ENCODE measurements around the gene KLF3. TPM values are rescaled to one million over a fixed set of nuclear protein-coding genes. Genes with fewer than 3 reads are reported as not detected.
A peak's percentile ranks its signal among the peaks of the same experiment; 100 is the strongest.

Gene KLF3
- total RNA-seq, 2 experiments from 2014 or later, result 203 to 204 TPM

DNA sequence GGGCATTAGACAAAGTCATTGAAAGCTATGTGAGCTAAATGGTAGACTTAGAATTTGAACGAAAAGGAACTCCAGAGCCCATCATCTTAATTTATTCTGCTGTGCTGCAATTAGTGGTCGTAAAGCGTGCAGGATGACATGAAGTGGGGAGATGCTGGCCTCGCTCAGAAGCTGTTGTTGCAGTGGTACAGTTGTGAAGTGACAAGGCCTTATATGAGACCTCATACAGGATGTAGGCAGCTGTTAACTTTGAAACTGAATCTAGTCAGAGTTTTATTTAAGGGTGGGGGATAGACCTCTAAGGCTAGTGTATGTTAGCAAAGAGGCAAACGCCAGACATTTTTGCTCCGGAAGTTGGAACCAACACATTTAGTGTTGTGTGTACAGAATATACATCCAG lies 13.4 kb downstream of the KLF3 start:
- POLR2A ChIA-PET, result interaction anchor here (0.8 to 1.2 kb wide), 3 partner anchors 9 to 15 kb away, joined by 3 to 4 read pairs (median 3); no protein-coding TSS in a partner anchor
- no peak for ATAC-seq (ENCODE audit: poor library complexity)
- intact Hi-C loops (cut with DNase I, micrococcal nuclease), result no loop called here

DNA sequence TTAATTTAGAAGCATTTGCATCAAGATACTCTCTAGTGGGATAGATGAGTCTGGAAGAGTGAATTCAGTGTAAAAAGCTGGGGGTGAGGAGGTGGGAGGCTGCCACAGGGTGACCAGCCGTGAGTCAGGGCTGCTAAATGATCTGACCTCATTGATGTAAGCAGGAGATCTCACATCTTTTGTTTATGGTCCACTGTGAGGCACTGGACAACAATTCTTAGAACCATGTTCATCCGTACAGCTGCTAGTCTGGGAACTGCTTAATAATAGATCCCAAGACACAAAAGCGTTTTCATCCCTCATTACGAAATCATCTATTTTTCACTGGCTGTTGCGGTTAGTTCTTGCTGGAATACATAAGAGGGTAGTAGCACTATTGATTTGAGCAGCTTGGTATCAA lies 14.1 kb downstream of the KLF3 start:
- H3K27me3 ChIP-seq (ENCODE audit: control insufficient read depth in 1 of 2, insufficient read depth in 2 of 2, low read length in 2 of 2), result no peaks in the 10 kb centered on the region
- peaks cover 59% of the 10 kb centered on the region for H3K4me1 ChIP-seq (ENCODE audit: insufficient read depth, low read length)
- intact Hi-C loops (cut with DNase I, micrococcal nuclease), result loop anchor here in 1 of 2 experiments (2.0 kb wide), 1 partner anchor 51 kb away; no protein-coding TSS in a partner anchor
- peaks cover 86% of the 10 kb centered on the region for H3K4me1 Mint-ChIP-seq (ENCODE audit: low read depth)
- ATAC-seq (ENCODE audit: poor library complexity) (no peak), DNase-seq (no peak)
- H3K36me3 Mint-ChIP-seq (ENCODE audit: low read depth), result peaks cover 62% of the 10 kb centered on the region
- H3K27ac Mint-ChIP-seq, result peak overlapping the region; percentile 25
- H3K4me3 Mint-ChIP-seq, result no peak overlapping the region
- H3K27ac ChIP-seq (ENCODE audit: low read depth in 1 of 2, low read length in 2 of 2), result no peak overlapping the region
- H3K9me3 ChIP-seq (ENCODE audit: control insufficient read depth in 1 of 2, insufficient read depth in 1 of 2, low read length in 2 of 2), result no peaks in the 10 kb centered on the region
- TF ChIP-seq, protein P1, sequence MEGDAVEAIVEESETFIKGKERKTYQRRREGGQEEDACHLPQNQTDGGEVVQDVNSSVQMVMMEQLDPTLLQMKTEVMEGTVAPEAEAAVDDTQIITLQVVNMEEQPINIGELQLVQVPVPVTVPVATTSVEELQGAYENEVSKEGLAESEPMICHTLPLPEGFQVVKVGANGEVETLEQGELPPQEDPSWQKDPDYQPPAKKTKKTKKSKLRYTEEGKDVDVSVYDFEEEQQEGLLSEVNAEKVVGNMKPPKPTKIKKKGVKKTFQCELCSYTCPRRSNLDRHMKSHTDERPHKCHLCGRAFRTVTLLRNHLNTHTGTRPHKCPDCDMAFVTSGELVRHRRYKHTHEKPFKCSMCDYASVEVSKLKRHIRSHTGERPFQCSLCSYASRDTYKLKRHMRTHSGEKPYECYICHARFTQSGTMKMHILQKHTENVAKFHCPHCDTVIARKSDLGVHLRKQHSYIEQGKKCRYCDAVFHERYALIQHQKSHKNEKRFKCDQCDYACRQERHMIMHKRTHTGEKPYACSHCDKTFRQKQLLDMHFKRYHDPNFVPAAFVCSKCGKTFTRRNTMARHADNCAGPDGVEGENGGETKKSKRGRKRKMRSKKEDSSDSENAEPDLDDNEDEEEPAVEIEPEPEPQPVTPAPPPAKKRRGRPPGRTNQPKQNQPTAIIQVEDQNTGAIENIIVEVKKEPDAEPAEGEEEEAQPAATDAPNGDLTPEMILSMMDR (IDR thresholded peaks at IDR 0.05), result no peak
- peaks cover 44% of the 10 kb centered on the region for H3K36me3 ChIP-seq (ENCODE audit: insufficient read depth, low read length)
- POLR2A ChIA-PET, result interaction anchor here (1.0 to 1.2 kb wide), 2 partner anchors 10 to 11 kb away, joined by 3 to 4 read pairs; no protein-coding TSS in a partner anchor
- no peaks in the 10 kb centered on the region for H3K9me3 Mint-ChIP-seq
- no peak overlapping the region for H3K4me3 ChIP-seq (ENCODE audit: low read length)
- CTCF ChIA-PET, result interaction anchor here (1.2 to 4.8 kb wide), 2 partner anchors 9 to 358 kb away, joined by 3 to 36 read pairs; no protein-coding TSS in a partner anchor
- no peaks in the 10 kb centered on the region for H3K27me3 Mint-ChIP-seq

More for the DNA sequence above, 13.4 kb downstream of the KLF3 start:
- no peaks in the 10 kb centered on the region for H3K27me3 Mint-ChIP-seq
- Histone ChIP-seq H3K9me3 (ENCODE audit: control insufficient read depth in 1 of 2, insufficient read depth in 1 of 2, low read length in 2 of 2) (no peaks in the 10 kb centered on the region), H3K36me3 (ENCODE audit: insufficient read depth, low read length) (peaks cover 39% of the 10 kb centered on the region), H3K27me3 (ENCODE audit: control insufficient read depth in 1 of 2, insufficient read depth in 2 of 2, low read length in 2 of 2) (no peaks in the 10 kb centered on the region), H3K27ac (ENCODE audit: low read depth in 1 of 2, low read length in 2 of 2) (no peak overlapping the region), H3K4me1 (ENCODE audit: insufficient read depth, low read length) (peaks cover 66% of the 10 kb centered on the region), H3K4me3 (ENCODE audit: low read length) (no peak overlapping the region)
- peaks cover 56% of the 10 kb centered on the region for H3K36me3 Mint-ChIP-seq (ENCODE audit: low read depth)
- TF ChIP-seq, protein P1 (IDR thresholded peaks at IDR 0.05), result no peak
- peak overlapping the region; percentile 25 for H3K27ac Mint-ChIP-seq
- DNase-seq, result peak in 1 of 14 experiments; percentile 59
- peaks cover 86% of the 10 kb centered on the region for H3K4me1 Mint-ChIP-seq (ENCODE audit: low read depth)
- no peaks in the 10 kb centered on the region for H3K9me3 Mint-ChIP-seq
- peak overlapping the region; percentile 39 for H3K4me3 Mint-ChIP-seq
- CTCF ChIA-PET, result interaction anchor here (1.0 to 4.8 kb wide), 4 partner anchors 10 to 364 kb away, joined by 3 to 36 read pairs (median 6); no protein-coding TSS in a partner anchor

DNA sequence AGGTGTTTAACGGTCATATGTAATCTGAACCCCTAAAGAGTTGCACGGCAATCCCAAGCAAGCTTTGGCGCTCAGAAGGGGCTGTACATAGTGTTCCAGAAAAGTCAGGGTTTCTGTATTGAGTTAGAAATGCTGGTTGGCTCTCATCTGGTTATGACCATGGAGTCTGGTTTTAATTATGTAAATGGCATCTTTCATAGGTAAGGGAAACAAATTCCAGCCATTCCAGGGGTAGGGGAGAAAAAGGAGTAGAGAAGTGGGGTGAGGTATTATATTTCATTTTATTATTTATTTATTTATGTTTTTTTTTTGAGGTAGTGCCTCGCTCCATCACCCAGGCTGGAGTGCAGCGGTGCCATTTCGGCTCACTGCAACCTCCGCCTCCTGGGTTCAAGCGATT lies 15.9 kb downstream of the KLF3 start:
- intact Hi-C loops (cut with DNase I, micrococcal nuclease), result loop anchor here in 1 of 2 experiments (2.0 kb wide), 1 partner anchor 49 kb away; no protein-coding TSS in a partner anchor
- no peak overlapping the region for H3K4me3 Mint-ChIP-seq
- no peak overlapping the region for H3K4me3 ChIP-seq (ENCODE audit: low read length)
- ChIA-PET CTCF (no interaction called here), POLR2A (interaction anchor here (0.7 kb wide), 1 partner anchor 13 kb away, joined by 3 read pairs; no protein-coding TSS in a partner anchor)
- peaks cover 49% of the 10 kb centered on the region for H3K36me3 ChIP-seq (ENCODE audit: insufficient read depth, low read length)
- peak overlapping the region; percentile 25 for H3K27ac Mint-ChIP-seq
- peaks cover 80% of the 10 kb centered on the region for H3K36me3 Mint-ChIP-seq (ENCODE audit: low read depth)
- H3K4me1 ChIP-seq (ENCODE audit: insufficient read depth, low read length), result peaks cover 55% of the 10 kb centered on the region
- TF ChIP-seq, protein P1 (IDR thresholded peaks at IDR 0.05), result no peak
- no peak overlapping the region for H3K27ac ChIP-seq (ENCODE audit: low read depth in 1 of 2, low read length in 2 of 2)
- H3K9me3 Mint-ChIP-seq, result no peaks in the 10 kb centered on the region
- no peaks in the 10 kb centered on the region for H3K27me3 Mint-ChIP-seq
- ATAC-seq (ENCODE audit: poor library complexity) (no peak), DNase-seq (no peak)
- H3K9me3 ChIP-seq (ENCODE audit: control insufficient read depth in 1 of 2, insufficient read depth in 1 of 2, low read length in 2 of 2), result no peaks in the 10 kb centered on the region
- no peaks in the 10 kb centered on the region for H3K27me3 ChIP-seq (ENCODE audit: control insufficient read depth in 1 of 2, insufficient read depth in 2 of 2, low read length in 2 of 2)
- H3K4me1 Mint-ChIP-seq (ENCODE audit: low read depth), result peaks cover 86% of the 10 kb centered on the region

All from CD4-positive, alpha-beta T cell (primary cell).